B cell (primary cell): Measurements from ENCODE around the gene ADARB2. TPM values are rescaled to one million over a fixed set of nuclear protein-coding genes. Genes with fewer than 3 reads are reported as not detected.
A peak's percentile ranks its signal among the peaks of the same experiment; 100 is the strongest.

Source experiments
- ATAC-seq: fragments of 200-7000 bp; cut with Tn5 transposase; one replicate; pipeline ENCODE4 v1.10.0; 2021; ENCODE audit warnings: low read depth, mild to moderate bottlenecking, moderate number of reproducible peaks, moderate library complexity
- CTCF ChIA-PET: fragments of 350-600 bp; sonication (Branson Sonifier 250); formaldehyde crosslinking; loops from one replicate; lab custom pipeline; 2021; ENCODE audit warnings: antibody characterized with exemption, inconsistent platforms; lab: Charles Lee
- POLR2A ChIA-PET: fragments of 350-600 bp; sonication (Branson Sonifier 250); formaldehyde crosslinking; loops from one replicate; lab custom pipeline; 2021; ENCODE audit warnings: antibody characterized with exemption; lab: Charles Lee
- DNase-seq: peaks from one replicate; pipeline ENCODE4 v3.0.0; 2013
- H2AFZ ChIP-seq: 2 replicates; pipeline ENCODE4 v1.6.1; 2012; ENCODE audit warnings: mild to moderate bottlenecking, low read depth, low read length; ENCODE audit not compliant: insufficient read depth, poor library complexity, severe bottlenecking
- H3K27ac ChIP-seq, 2 donors: 1 replicate in 1 of 2; 2 replicates in 1 of 2; pipeline ENCODE4 v1.5.1; 2012 to 2013; ENCODE audit warnings: low read length in 2 of 2, mild to moderate bottlenecking in 2 of 2, moderate library complexity in 1 of 2
- H3K27me3 ChIP-seq, 4 experiments: fragments of 200-600 bp in 1 of 4; sonication (generic) in 1 of 4; replicated peaks in 1 of 4; 1 replicate in 2 of 4; 2 replicates in 2 of 4; pipeline versions ENCODE4 v1.6.1 to v1.7.0; 2013 to 2016; ENCODE audit warnings: low read length in 3 of 4, mild to moderate bottlenecking in 2 of 4, mixed read lengths in 1 of 4, moderate library complexity in 1 of 4; ENCODE audit not compliant: insufficient read depth in 4 of 4, control insufficient read depth in 3 of 4; ENCODE audit errors: control extremely low read depth in 1 of 4
- H3K36me3 ChIP-seq, 2 experiments: replicated peaks in 1 of 2; 1 replicate in 1 of 2; 2 replicates in 1 of 2; pipeline versions ENCODE4 v1.6.1 to v1.7.1; 2013; ENCODE audit warnings: low read length in 1 of 2; ENCODE audit not compliant: insufficient read depth in 2 of 2, control insufficient read depth in 1 of 2; ENCODE audit errors: control extremely low read depth in 1 of 2, extremely low read depth in 1 of 2
- H3K4me1 ChIP-seq, 2 donors: fragments of 200-600 bp in 1 of 2; sonication (generic) in 1 of 2; 1 replicate in 1 of 2; 2 replicates in 1 of 2; pipeline versions ENCODE4 v1.5.1 to v1.6.1; 2013 to 2017; ENCODE audit warnings: low read length in 2 of 2; ENCODE audit not compliant: control insufficient read depth in 2 of 2, insufficient read depth in 2 of 2
- H3K4me2 ChIP-seq: replicated peaks from 2 replicates; pipeline ENCODE3; 2012; ENCODE audit warnings: mild to moderate bottlenecking, low read depth, low read length; ENCODE audit not compliant: poor library complexity, severe bottlenecking
- H3K4me3 ChIP-seq, 5 experiments: fragments of 200-600 bp in 1 of 5; sonication (generic) in 1 of 5; 1 replicate in 3 of 5; 2 replicates in 2 of 5; pipeline versions ENCODE4 v1.5.1 to v1.7.0; 2011 to 2016; ENCODE audit warnings: low read length in 4 of 5, mild to moderate bottlenecking in 4 of 5, low read depth in 2 of 5, control low read depth in 1 of 5, moderate library complexity in 1 of 5; ENCODE audit not compliant: insufficient read depth in 1 of 5; ENCODE audit errors: control extremely low read depth in 1 of 5, extremely low read depth in 1 of 5
- H3K79me2 ChIP-seq: fragments of 200-600 bp; sonication (generic); one replicate; pipeline ENCODE4 v1.6.0; 2016; ENCODE audit warnings: low read length; ENCODE audit not compliant: control insufficient read depth, insufficient read depth
- H3K9ac ChIP-seq: fragments of 200-600 bp; sonication (generic); 2 replicates; pipeline ENCODE4 v1.6.1; 2017; ENCODE audit warnings: mild to moderate bottlenecking, low read length, moderate library complexity
- H3K9me3 ChIP-seq, 3 donors: one replicate each; pipeline versions ENCODE4 v1.6.1 to v1.7.1; 2013; ENCODE audit warnings: low read length in 2 of 3; ENCODE audit not compliant: control insufficient read depth in 2 of 3, insufficient read depth in 1 of 3; ENCODE audit errors: control extremely low read depth in 1 of 3
- H4K20me1 ChIP-seq: 2 replicates; pipeline ENCODE4 v1.6.0; 2012; ENCODE audit warnings: mild to moderate bottlenecking, low read length; ENCODE audit not compliant: insufficient read depth, control insufficient read depth, poor library complexity, severe bottlenecking
- H3K27ac Mint-ChIP-seq: one replicate; pipeline ENCODE4 v1.8.0; 2021; ENCODE audit warnings: mixed read lengths
- H3K27me3 Mint-ChIP-seq: one replicate; pipeline ENCODE4 v1.8.0; 2021; ENCODE audit warnings: mixed read lengths
- H3K4me1 Mint-ChIP-seq: one replicate; pipeline ENCODE4 v1.8.0; 2021; ENCODE audit warnings: mixed read lengths
- H3K4me3 Mint-ChIP-seq: one replicate; pipeline ENCODE4 v1.8.0; 2021; ENCODE audit warnings: mixed read lengths
- H3K9me3 Mint-ChIP-seq: one replicate; pipeline ENCODE4 v1.8.0; 2022; ENCODE audit warnings: mixed read lengths; ENCODE audit not compliant: insufficient read depth
- EZH2 ChIP-seq: IDR thresholded peaks from 2 replicates; pipeline ENCODE4 v1.6.1; 2012; ENCODE audit warnings: borderline replicate concordance, low read depth, mild to moderate bottlenecking, moderate library complexity, low read length; ENCODE audit not compliant: insufficient read depth, poor library complexity, severe bottlenecking
- WGBS: methylation state at CpG from one replicate; pipeline ENCODE4 v1.1.5; 2013; ENCODE audit warnings: missing lambda C conversion rate; ENCODE audit not compliant: insufficient coverage; 5-methylcytosine and 5-hydroxymethylcytosine counted together
- intact Hi-C: fragments of 100-400 bp; cut with micrococcal nuclease; formaldehyde crosslinking; loops from one replicate; pipeline ENCODE4 v1.10.0; 2022
- polyA plus RNA-seq: library from polyadenylated mRNA; depleted of rRNA; stranded (reverse); fragments of >200 nt; gene quantifications from 2 replicates; pipeline ENCODE4 v1.2.3, GENCODE V29; 2012
- total RNA-seq, 2 donors: library from RNA; stranded (reverse); fragments of 120-200 nt in 1 of 2; gene quantifications; 1 replicate in 1 of 2; 2 replicates in 1 of 2; pipeline versions ENCODE4 v1.2.3 to v1.2.4, GENCODE V29; 2013 to 2022
- TF ChIP-seq, protein P1 (sequence below): fragments of 200-600 bp; IDR thresholded peaks from one replicate; pipeline ENCODE4 v1.8.0; 2022; ENCODE audit warnings: antibody characterized with exemption, mild to moderate bottlenecking

The ADARB2 gene
- total and polyA plus RNA-seq, 2 donors (not counting 1 experiment from before 2014, with no cell fraction given) = 0.13 to 0.96 TPM

DNA sequence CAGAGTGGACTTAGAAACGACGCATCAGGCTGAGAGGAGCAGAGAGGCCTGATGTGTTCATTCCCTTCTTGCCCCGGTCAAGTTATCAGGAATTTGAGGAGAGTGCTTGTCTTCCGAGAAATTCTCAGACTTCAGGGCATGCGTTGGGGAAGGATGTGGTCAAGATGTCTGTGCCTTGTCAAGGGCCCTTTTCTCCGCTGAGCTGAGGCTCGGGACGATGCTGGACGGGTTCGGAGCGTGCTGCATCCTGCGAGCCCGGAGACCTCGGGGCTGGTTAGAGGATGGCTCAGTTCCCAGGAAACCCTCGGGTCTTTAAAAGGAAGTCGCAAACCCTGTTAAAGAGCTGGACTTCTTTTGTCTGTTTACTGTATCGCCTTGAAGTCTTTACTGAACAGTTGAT is 325.4 kb downstream of the ADARB2 start:
- H3K9ac ChIP-seq = no peak overlapping the region
- H3K27ac ChIP-seq = no peak overlapping the region
- intact Hi-C loops = loop anchor here (2.0 kb wide), 1 partner anchor 43 kb away; no protein-coding TSS in a partner anchor
- H3K27me3 ChIP-seq = peaks cover 0 to 41% (median 3%) of the 10 kb centered on the region in 4 experiments
- no peaks in the 10 kb centered on the region for H4K20me1 ChIP-seq
- peak overlapping the region; percentile 23 for H3K4me3 Mint-ChIP-seq
- H3K27ac Mint-ChIP-seq = no peak overlapping the region
- peak overlapping the region; percentile 26 for H3K4me2 ChIP-seq
- TF ChIP-seq EZH2 = no peak
- TF ChIP-seq, protein P1, sequence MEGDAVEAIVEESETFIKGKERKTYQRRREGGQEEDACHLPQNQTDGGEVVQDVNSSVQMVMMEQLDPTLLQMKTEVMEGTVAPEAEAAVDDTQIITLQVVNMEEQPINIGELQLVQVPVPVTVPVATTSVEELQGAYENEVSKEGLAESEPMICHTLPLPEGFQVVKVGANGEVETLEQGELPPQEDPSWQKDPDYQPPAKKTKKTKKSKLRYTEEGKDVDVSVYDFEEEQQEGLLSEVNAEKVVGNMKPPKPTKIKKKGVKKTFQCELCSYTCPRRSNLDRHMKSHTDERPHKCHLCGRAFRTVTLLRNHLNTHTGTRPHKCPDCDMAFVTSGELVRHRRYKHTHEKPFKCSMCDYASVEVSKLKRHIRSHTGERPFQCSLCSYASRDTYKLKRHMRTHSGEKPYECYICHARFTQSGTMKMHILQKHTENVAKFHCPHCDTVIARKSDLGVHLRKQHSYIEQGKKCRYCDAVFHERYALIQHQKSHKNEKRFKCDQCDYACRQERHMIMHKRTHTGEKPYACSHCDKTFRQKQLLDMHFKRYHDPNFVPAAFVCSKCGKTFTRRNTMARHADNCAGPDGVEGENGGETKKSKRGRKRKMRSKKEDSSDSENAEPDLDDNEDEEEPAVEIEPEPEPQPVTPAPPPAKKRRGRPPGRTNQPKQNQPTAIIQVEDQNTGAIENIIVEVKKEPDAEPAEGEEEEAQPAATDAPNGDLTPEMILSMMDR = no peak
- H3K36me3 ChIP-seq = no peaks in the 10 kb centered on the region
- H3K27me3 Mint-ChIP-seq = peaks cover 27% of the 10 kb centered on the region
- H3K4me1 ChIP-seq = peaks cover 19 to 22% of the 10 kb centered on the region in 2 donors
- H3K4me3 ChIP-seq = no peak overlapping the region
- ATAC-seq (no peak), DNase-seq (no peak)
- H2AFZ ChIP-seq = no peak overlapping the region
- H3K9me3 ChIP-seq = peaks cover 0 to 18% (median 1%) of the 10 kb centered on the region in 3 donors
- ChIA-PET POLR2A (interaction anchor here (0.5 to 1.6 kb wide), 2 partner anchors 8 to 77 kb away, joined by 4 read pairs; no protein-coding TSS in a partner anchor), CTCF (interaction anchor here (0.6 to 1.3 kb wide), 3 partner anchors 8 to 245 kb away, joined by 4 read pairs; no protein-coding TSS in a partner anchor)
- 14% methylated on average over 15 of the region's 17 CpGs for WGBS
- H3K4me1 Mint-ChIP-seq = peaks cover 19% of the 10 kb centered on the region
- H3K9me3 Mint-ChIP-seq = no peaks in the 10 kb centered on the region
- no peaks in the 10 kb centered on the region for H3K79me2 ChIP-seq

DNA sequence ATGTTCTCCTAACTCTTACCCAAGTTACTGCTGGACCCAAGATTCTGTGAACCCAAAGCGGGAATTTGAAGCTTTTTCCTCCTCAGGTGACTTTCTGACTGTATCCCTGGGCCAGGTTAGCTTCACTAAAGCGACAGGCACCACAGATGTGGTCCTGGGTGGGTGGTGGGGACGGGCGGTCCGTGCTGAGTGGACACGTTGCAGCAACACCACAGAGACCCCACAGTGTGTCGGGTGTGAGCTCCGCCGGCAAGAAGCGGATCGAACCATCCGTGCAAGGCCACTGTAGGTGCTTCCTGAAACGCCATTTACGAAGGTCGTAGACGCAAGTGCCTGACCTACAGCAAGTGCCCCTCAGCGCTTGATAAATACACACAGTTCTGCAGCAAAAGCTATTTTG is 325.9 kb downstream of the ADARB2 start:
- no peak overlapping the region for H3K9ac ChIP-seq
- intact Hi-C loops = no loop called here
- no peaks in the 10 kb centered on the region for H3K36me3 ChIP-seq
- no peak overlapping the region for H3K4me2 ChIP-seq
- H3K4me3 ChIP-seq = no peak overlapping the region
- POLR2A ChIA-PET = interaction anchor here (0.5 to 1.6 kb wide), 2 partner anchors 9 to 78 kb away, joined by 4 read pairs; no protein-coding TSS in a partner anchor
- Mint-ChIP-seq H3K27ac (no peak overlapping the region), H3K27me3 (peaks cover 27% of the 10 kb centered on the region), H3K9me3 (no peaks in the 10 kb centered on the region), H3K4me1 (peaks cover 16% of the 10 kb centered on the region), H3K4me3 (no peak overlapping the region)
- CTCF ChIA-PET = interaction anchor here (0.6 to 0.9 kb wide), 2 partner anchors 8 to 245 kb away, joined by 4 read pairs; no protein-coding TSS in a partner anchor
- 91% methylated on average over 17 of the region's 17 CpGs for WGBS
- H3K9me3 ChIP-seq = peaks cover 0 to 14% (median 0%) of the 10 kb centered on the region in 3 donors
- DNase-seq (no peak), ATAC-seq (no peak)
- peaks cover 15 to 16% of the 10 kb centered on the region in 2 donors for H3K4me1 ChIP-seq
- no peaks in the 10 kb centered on the region for H4K20me1 ChIP-seq
- no peaks in the 10 kb centered on the region for H3K79me2 ChIP-seq
- no peak overlapping the region for H2AFZ ChIP-seq
- H3K27ac ChIP-seq = no peak overlapping the region
- H3K27me3 ChIP-seq = peaks cover 0 to 42% (median 3%) of the 10 kb centered on the region in 4 experiments
- no peak for TF ChIP-seq EZH2
- TF ChIP-seq, protein P1 = no peak
